GM04503 (cell line): ENCODE results near the gene DEGS2.
"Not testable (repeated sequence)": the region's sequence is repeated elsewhere in the genome, so short reads cannot be mapped to it uniquely, and the experiment has no call there.

Source experiments
- DNase-seq: peaks from one replicate; pipeline ENCODE4 v3.0.0-alpha.2; 2012; ENCODE audit warnings: low read depth

DEGS2 gene

GRCh38 chr14:100159094-100159864 lies at the start of gene DEGS2:
Gene DEGS2 (minus strand): TSS chr14:100159645. CDS start chr14:100159587, 58 bp downstream.
- DNase-seq = no peak

- not testable (repeated sequence) for DNase-seq
These were observed 48.7 kb upstream of the DEGS2 start for GRCh38 chr14:100208136-100208535.

GRCh38 chr14:100207588-100207987 lies 48.1 kb upstream of the DEGS2 start:
- DNase-seq = not testable (repeated sequence)

GRCh38 chr14:100204835-100205167 lies 45.4 kb upstream of the DEGS2 start:
- DNase-seq = not testable (repeated sequence)

- DNase-seq = no peak
These were observed 44.8 kb upstream of the DEGS2 start for GRCh38 chr14:100203962-100204834.

- DNase-seq = no peak
These were observed 43.7 kb upstream of the DEGS2 start for GRCh38 chr14:100203146-100203545.

GRCh38 chr14:100202712-100203111 lies 43.3 kb upstream of the DEGS2 start:
- DNase-seq = no peak

- DNase-seq = no peak
These were observed 42.3 kb upstream of the DEGS2 start for GRCh38 chr14:100201701-100202100.

- DNase-seq = no peak
These were observed 40.9 kb upstream of the DEGS2 start for GRCh38 chr14:100200311-100200710.

GRCh38 chr14:100199240-100199860 lies 39.9 kb upstream of the DEGS2 start:
- DNase-seq = no peak

- DNase-seq = no peak
These were observed 34.2 kb upstream of the DEGS2 start for GRCh38 chr14:100193417-100194357.

- peak; percentile 79 for DNase-seq
These were observed 33.4 kb upstream of the DEGS2 start for GRCh38 chr14:100192672-100193416.

GRCh38 chr14:100192250-100192671 lies 32.8 kb upstream of the DEGS2 start:
- no peak for DNase-seq

- no peak for DNase-seq
These were observed 32.3 kb upstream of the DEGS2 start for GRCh38 chr14:100191584-100192249.

- no peak for DNase-seq
These were observed 30.7 kb upstream of the DEGS2 start for GRCh38 chr14:100190126-100190525.

- DNase-seq = no peak
These were observed 29.1 kb upstream of the DEGS2 start for GRCh38 chr14:100188392-100189030.

- DNase-seq = no peak
These were observed 27.9 kb upstream of the DEGS2 start for GRCh38 chr14:100187247-100187833.

GRCh38 chr14:100181876-100182551 lies 22.6 kb upstream of the DEGS2 start:
- not testable (repeated sequence) for DNase-seq

GRCh38 chr14:100180671-100181070 lies 21.2 kb upstream of the DEGS2 start:
- DNase-seq = not testable (repeated sequence)
